WTC11 (cell line): ENCODE measurements around the gene NRXN2. TPM values are rescaled to one million over a fixed set of nuclear protein-coding genes. Genes with fewer than 3 reads are reported as not detected.

Experiments
- ATAC-seq: fragments of 200-7000 bp; cut with Tn5 transposase; 2 replicates; pipeline ENCODE4 v1.10.0; 2021; ENCODE audit warnings: mild to moderate bottlenecking, moderate library complexity
- CTCF ChIA-PET: fragments of 300-600 bp; sonication (Branson Sonifier 250); formaldehyde crosslinking; loops from one replicate; lab custom pipeline; 2021; ENCODE audit warnings: antibody characterized with exemption; lab: Charles Lee
- POLR2A ChIA-PET: fragments of 350-600 bp; sonication (Branson Sonifier 250); formaldehyde crosslinking; loops from one replicate; lab custom pipeline; 2021; ENCODE audit warnings: antibody characterized with exemption; lab: Charles Lee
- DNase-seq: peaks from one replicate; pipeline ENCODE4 v3.0.0; 2021; ENCODE audit warnings: low spot score
- H3K27ac Mint-ChIP-seq: 2 replicates; pipeline ENCODE4 v1.8.0; 2021; ENCODE audit warnings: mixed read lengths
- H3K27me3 Mint-ChIP-seq: 2 replicates; pipeline ENCODE4 v1.8.0; 2021; ENCODE audit warnings: low read depth, mild to moderate bottlenecking, moderate library complexity, mixed read lengths
- H3K36me3 Mint-ChIP-seq: 2 replicates; pipeline ENCODE4 v1.8.0; 2021; ENCODE audit warnings: mixed read lengths
- H3K4me1 Mint-ChIP-seq: 2 replicates; pipeline ENCODE4 v1.8.0; 2022; ENCODE audit warnings: mixed read lengths
- H3K4me3 Mint-ChIP-seq: 2 replicates; pipeline ENCODE4 v1.8.0; 2021; ENCODE audit warnings: mild to moderate bottlenecking, moderate library complexity, mixed read lengths
- H3K9me3 Mint-ChIP-seq: 2 replicates; pipeline ENCODE4 v1.8.0; 2021; ENCODE audit warnings: mixed read lengths
- ATF1 ChIP-seq: sonication (generic); formaldehyde crosslinking; IDR thresholded peaks from 2 replicates; pipeline ENCODE4 v1.8.1; 2023; ENCODE audit warnings: mild to moderate bottlenecking, moderate library complexity, missing genetic modification reagents
- ETV6 ChIP-seq: sonication (generic); formaldehyde crosslinking; IDR thresholded peaks from 2 replicates; pipeline ENCODE4 v1.8.1; 2022; ENCODE audit warnings: mild to moderate bottlenecking, missing genetic modification reagents
- FOXJ3 ChIP-seq: sonication (generic); formaldehyde crosslinking; IDR thresholded peaks from 2 replicates; pipeline ENCODE4 v1.9.0; 2021; ENCODE audit warnings: missing genetic modification reagents, mild to moderate bottlenecking, borderline replicate concordance
- JUN ChIP-seq: sonication (generic); formaldehyde crosslinking; IDR thresholded peaks from 2 replicates; pipeline ENCODE4 v1.8.0; 2023; ENCODE audit warnings: mild to moderate bottlenecking, missing genetic modification reagents
- RELA ChIP-seq: sonication (generic); formaldehyde crosslinking; IDR thresholded peaks from 2 replicates; pipeline ENCODE4 v1.8.1; 2022; ENCODE audit warnings: missing genetic modification reagents, mild to moderate bottlenecking, borderline replicate concordance
- SMAD3 ChIP-seq: sonication (generic); formaldehyde crosslinking; IDR thresholded peaks from 2 replicates; pipeline ENCODE4 v1.8.0; 2022; ENCODE audit warnings: missing genetic modification reagents, mild to moderate bottlenecking, borderline replicate concordance
- SMAD4 ChIP-seq: sonication (generic); formaldehyde crosslinking; IDR thresholded peaks from 2 replicates; pipeline ENCODE4 v1.8.0; 2022; ENCODE audit warnings: mild to moderate bottlenecking, missing genetic modification reagents
- SP1 ChIP-seq: sonication (generic); formaldehyde crosslinking; conservative IDR thresholded peaks from 2 replicates; pipeline ENCODE4 v1.8.1; 2022; ENCODE audit warnings: missing genetic modification reagents
- TEAD1 ChIP-seq: sonication (generic); formaldehyde crosslinking; IDR thresholded peaks from 2 replicates; pipeline ENCODE4 v1.8.0; 2022; ENCODE audit warnings: mild to moderate bottlenecking, missing genetic modification reagents
- TP53 ChIP-seq: sonication (generic); formaldehyde crosslinking; IDR thresholded peaks from 2 replicates; pipeline ENCODE4 v1.8.1; 2023; ENCODE audit warnings: mild to moderate bottlenecking, missing genetic modification reagents
- ZBTB21 ChIP-seq: sonication (generic); formaldehyde crosslinking; IDR thresholded peaks from 2 replicates; pipeline ENCODE4 v1.8.1; 2023; ENCODE audit warnings: mild to moderate bottlenecking, missing genetic modification reagents, borderline replicate concordance
- ZNF423 ChIP-seq: fragments of 250-450 bp; sonication (Bioruptor Pico); IDR thresholded peaks from 2 replicates; pipeline ENCODE4 v2.1.2; 2022; ENCODE audit warnings: mild to moderate bottlenecking, moderate library complexity
- total RNA-seq: library from RNA; stranded (reverse); gene quantifications from 3 replicates; pipeline ENCODE4 v1.2.3, GENCODE V29; 2021
- TF ChIP-seq, protein P1 (sequence below): fragments of 250-450 bp; sonication (Bioruptor Pico); IDR thresholded peaks from 2 replicates; pipeline ENCODE4 v1.8.0; 2021; ENCODE audit warnings: mild to moderate bottlenecking
- TF ChIP-seq, protein P2 (sequence below): fragments of 250-450 bp; sonication (Bioruptor Pico); IDR thresholded peaks from 2 replicates; pipeline ENCODE4 v1.9.0; 2021; ENCODE audit warnings: mild to moderate bottlenecking
- TF ChIP-seq, protein P3 (sequence below): sonication (generic); formaldehyde crosslinking; IDR thresholded peaks from 2 replicates; pipeline ENCODE4 v1.8.1; 2023; ENCODE audit warnings: mild to moderate bottlenecking, missing genetic modification reagents, borderline replicate concordance
- TF ChIP-seq, protein P4 (sequence below): sonication (generic); formaldehyde crosslinking; IDR thresholded peaks from 2 replicates; pipeline ENCODE4 v1.8.0; 2022; ENCODE audit warnings: mild to moderate bottlenecking, missing genetic modification reagents
- TF ChIP-seq, protein P5 (sequence below): sonication (generic); formaldehyde crosslinking; IDR thresholded peaks from 2 replicates; pipeline ENCODE4 v1.8.1; 2022; ENCODE audit warnings: missing genetic modification reagents, borderline replicate concordance
- TF ChIP-seq, protein P6 (sequence below): sonication (generic); formaldehyde crosslinking; IDR thresholded peaks from 2 replicates; pipeline ENCODE4 v1.8.0; 2022; ENCODE audit warnings: mild to moderate bottlenecking, missing genetic modification reagents

The NRXN2 gene
- total RNA-seq, 1 experiment from 2014 or later = 8.6 TPM

DNA sequence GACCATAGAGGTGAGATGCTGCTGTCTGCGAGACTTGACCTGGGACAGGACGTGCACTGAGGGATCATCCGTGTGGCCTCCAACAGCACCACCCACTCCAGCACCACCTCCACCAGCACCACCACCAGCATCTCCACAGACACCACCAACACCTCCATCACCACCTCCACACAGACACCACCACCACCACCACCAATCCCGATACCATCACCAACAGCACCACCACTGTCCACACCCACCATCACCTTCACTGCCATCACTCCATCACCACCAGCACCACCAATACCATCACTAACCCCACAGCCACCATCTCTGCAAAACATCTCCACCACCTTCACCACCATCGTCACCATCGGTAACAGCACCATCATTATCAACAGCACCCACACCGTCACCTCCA is 158.6 kb downstream of the NRXN2 start (continued):
- TF ChIP-seq, protein P1, sequence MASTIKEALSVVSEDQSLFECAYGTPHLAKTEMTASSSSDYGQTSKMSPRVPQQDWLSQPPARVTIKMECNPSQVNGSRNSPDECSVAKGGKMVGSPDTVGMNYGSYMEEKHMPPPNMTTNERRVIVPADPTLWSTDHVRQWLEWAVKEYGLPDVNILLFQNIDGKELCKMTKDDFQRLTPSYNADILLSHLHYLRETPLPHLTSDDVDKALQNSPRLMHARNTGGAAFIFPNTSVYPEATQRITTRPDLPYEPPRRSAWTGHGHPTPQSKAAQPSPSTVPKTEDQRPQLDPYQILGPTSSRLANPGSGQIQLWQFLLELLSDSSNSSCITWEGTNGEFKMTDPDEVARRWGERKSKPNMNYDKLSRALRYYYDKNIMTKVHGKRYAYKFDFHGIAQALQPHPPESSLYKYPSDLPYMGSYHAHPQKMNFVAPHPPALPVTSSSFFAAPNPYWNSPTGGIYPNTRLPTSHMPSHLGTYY (CRISPR knock-in tag) = no peak
- TF ChIP-seq SMAD4 (CRISPR knock-in tag) (no peak), SMAD3 (CRISPR knock-in tag) (no peak), TEAD1 (CRISPR knock-in tag) (no peak)

DNA sequence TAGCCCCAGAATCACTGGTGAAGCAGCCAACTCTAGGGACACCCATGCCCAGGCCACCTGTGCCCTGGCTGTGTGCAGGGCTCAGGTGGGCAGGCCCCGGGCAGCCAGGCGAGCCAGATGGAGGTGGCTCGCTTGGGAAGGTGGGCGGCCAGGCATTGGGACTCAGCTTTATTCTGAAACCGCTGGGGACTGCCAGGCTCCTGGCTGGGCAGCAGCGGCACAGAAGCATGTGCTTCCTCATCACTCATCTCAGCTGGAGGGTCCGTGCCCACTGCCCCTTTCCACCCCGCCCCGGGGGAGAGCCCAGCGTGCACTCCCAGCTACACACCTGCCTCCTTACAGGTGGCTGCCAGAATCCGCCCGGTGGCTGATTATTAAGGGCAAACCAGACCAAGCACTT is 159.0 kb downstream of the NRXN2 start:
- H3K27me3 Mint-ChIP-seq = no peaks in the 10 kb centered on the region
- no peaks in the 10 kb centered on the region for H3K36me3 Mint-ChIP-seq
- ATAC-seq (no peak), DNase-seq (no peak)
- POLR2A ChIA-PET = no interaction called here
- peaks cover 48% of the 10 kb centered on the region for H3K4me1 Mint-ChIP-seq
- H3K27ac Mint-ChIP-seq = no peak overlapping the region
- no peak overlapping the region for H3K4me3 Mint-ChIP-seq
- no peaks in the 10 kb centered on the region for H3K9me3 Mint-ChIP-seq
- CTCF ChIA-PET = interaction anchor here (2.3 to 7.1 kb wide), 6 partner anchors 67 to 208 kb away, joined by 9 to 97 read pairs (median 27); no protein-coding TSS in a partner anchor
- TF ChIP-seq, protein P2, sequence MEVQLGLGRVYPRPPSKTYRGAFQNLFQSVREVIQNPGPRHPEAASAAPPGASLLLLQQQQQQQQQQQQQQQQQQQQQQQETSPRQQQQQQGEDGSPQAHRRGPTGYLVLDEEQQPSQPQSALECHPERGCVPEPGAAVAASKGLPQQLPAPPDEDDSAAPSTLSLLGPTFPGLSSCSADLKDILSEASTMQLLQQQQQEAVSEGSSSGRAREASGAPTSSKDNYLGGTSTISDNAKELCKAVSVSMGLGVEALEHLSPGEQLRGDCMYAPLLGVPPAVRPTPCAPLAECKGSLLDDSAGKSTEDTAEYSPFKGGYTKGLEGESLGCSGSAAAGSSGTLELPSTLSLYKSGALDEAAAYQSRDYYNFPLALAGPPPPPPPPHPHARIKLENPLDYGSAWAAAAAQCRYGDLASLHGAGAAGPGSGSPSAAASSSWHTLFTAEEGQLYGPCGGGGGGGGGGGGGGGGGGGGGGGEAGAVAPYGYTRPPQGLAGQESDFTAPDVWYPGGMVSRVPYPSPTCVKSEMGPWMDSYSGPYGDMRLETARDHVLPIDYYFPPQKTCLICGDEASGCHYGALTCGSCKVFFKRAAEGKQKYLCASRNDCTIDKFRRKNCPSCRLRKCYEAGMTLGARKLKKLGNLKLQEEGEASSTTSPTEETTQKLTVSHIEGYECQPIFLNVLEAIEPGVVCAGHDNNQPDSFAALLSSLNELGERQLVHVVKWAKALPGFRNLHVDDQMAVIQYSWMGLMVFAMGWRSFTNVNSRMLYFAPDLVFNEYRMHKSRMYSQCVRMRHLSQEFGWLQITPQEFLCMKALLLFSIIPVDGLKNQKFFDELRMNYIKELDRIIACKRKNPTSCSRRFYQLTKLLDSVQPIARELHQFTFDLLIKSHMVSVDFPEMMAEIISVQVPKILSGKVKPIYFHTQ (CRISPR knock-in tag) = no peak
- TF ChIP-seq, protein P3, sequence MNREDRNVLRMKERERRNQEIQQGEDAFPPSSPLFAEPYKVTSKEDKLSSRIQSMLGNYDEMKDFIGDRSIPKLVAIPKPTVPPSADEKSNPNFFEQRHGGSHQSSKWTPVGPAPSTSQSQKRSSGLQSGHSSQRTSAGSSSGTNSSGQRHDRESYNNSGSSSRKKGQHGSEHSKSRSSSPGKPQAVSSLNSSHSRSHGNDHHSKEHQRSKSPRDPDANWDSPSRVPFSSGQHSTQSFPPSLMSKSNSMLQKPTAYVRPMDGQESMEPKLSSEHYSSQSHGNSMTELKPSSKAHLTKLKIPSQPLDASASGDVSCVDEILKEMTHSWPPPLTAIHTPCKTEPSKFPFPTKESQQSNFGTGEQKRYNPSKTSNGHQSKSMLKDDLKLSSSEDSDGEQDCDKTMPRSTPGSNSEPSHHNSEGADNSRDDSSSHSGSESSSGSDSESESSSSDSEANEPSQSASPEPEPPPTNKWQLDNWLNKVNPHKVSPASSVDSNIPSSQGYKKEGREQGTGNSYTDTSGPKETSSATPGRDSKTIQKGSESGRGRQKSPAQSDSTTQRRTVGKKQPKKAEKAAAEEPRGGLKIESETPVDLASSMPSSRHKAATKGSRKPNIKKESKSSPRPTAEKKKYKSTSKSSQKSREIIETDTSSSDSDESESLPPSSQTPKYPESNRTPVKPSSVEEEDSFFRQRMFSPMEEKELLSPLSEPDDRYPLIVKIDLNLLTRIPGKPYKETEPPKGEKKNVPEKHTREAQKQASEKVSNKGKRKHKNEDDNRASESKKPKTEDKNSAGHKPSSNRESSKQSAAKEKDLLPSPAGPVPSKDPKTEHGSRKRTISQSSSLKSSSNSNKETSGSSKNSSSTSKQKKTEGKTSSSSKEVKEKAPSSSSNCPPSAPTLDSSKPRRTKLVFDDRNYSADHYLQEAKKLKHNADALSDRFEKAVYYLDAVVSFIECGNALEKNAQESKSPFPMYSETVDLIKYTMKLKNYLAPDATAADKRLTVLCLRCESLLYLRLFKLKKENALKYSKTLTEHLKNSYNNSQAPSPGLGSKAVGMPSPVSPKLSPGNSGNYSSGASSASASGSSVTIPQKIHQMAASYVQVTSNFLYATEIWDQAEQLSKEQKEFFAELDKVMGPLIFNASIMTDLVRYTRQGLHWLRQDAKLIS = no peak
- no peak for TF ChIP-seq FOXJ3 (CRISPR knock-in tag)
- TF ChIP-seq TP53 (CRISPR knock-in tag) = no peak
- no peak for TF ChIP-seq SP1 (CRISPR knock-in tag)
- TF ChIP-seq ETV6 (CRISPR knock-in tag) = no peak

DNA sequence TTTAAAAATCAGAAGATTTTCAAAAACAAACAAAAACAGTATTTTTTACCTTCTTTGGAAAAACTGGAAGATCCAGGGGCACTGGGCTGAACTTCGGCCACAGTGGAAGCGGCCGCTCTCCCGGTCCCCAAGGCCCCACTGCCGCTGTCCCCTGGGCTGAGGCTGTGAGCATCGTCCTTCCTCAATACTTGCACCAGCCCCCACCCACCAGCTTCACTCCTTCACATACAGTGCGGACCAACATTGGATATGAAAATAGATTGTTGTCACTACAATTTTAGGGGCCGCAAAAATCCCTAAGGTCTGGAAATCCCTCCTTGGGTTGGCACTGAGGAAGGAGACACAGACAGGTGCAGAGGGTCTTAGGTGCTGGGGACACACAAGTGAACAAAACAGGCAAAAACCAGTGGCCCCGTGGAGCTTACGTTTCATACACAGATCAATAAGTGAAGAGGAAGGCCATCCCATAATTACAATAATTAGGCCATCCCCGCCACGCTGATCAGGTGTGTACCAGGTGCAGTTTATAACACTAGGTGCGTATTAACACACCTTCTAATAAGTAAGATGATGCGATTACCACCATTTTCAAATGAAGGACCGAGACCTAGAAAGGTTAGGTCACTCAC is 160.2 kb downstream of the NRXN2 start:
- no peak overlapping the region for H3K4me3 Mint-ChIP-seq
- peaks cover 59% of the 10 kb centered on the region for H3K4me1 Mint-ChIP-seq
- CTCF ChIA-PET = interaction anchor here (7.1 kb wide), 1 partner anchor 90 kb away, joined by 97 read pairs; no protein-coding TSS in a partner anchor
- DNase-seq (no peak), ATAC-seq (no peak)
- H3K36me3 Mint-ChIP-seq = no peaks in the 10 kb centered on the region
- no peaks in the 10 kb centered on the region for H3K9me3 Mint-ChIP-seq
- peaks cover 3% of the 10 kb centered on the region; the same call in 1 of the 2 replicates for H3K27me3 Mint-ChIP-seq
- POLR2A ChIA-PET = no interaction called here
- H3K27ac Mint-ChIP-seq = no peak overlapping the region
- TF ChIP-seq ATF1 = no peak
- TF ChIP-seq, protein P4, sequence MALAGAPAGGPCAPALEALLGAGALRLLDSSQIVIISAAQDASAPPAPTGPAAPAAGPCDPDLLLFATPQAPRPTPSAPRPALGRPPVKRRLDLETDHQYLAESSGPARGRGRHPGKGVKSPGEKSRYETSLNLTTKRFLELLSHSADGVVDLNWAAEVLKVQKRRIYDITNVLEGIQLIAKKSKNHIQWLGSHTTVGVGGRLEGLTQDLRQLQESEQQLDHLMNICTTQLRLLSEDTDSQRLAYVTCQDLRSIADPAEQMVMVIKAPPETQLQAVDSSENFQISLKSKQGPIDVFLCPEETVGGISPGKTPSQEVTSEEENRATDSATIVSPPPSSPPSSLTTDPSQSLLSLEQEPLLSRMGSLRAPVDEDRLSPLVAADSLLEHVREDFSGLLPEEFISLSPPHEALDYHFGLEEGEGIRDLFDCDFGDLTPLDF (CRISPR knock-in tag) = no peak
- no peak for TF ChIP-seq RELA (CRISPR knock-in tag)
- TF ChIP-seq, protein P5, sequence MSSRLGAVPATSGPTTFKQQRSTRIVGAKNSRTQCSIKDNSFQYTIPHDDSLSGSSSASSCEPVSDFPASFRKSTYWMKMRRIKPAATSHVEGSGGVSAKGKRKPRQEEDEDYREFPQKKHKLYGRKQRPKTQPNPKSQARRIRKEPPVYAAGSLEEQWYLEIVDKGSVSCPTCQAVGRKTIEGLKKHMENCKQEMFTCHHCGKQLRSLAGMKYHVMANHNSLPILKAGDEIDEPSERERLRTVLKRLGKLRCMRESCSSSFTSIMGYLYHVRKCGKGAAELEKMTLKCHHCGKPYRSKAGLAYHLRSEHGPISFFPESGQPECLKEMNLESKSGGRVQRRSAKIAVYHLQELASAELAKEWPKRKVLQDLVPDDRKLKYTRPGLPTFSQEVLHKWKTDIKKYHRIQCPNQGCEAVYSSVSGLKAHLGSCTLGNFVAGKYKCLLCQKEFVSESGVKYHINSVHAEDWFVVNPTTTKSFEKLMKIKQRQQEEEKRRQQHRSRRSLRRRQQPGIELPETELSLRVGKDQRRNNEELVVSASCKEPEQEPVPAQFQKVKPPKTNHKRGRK (CRISPR knock-in tag) = no peak
- no peak for TF ChIP-seq ZNF423 (CRISPR knock-in tag)
- TF ChIP-seq, protein P6, sequence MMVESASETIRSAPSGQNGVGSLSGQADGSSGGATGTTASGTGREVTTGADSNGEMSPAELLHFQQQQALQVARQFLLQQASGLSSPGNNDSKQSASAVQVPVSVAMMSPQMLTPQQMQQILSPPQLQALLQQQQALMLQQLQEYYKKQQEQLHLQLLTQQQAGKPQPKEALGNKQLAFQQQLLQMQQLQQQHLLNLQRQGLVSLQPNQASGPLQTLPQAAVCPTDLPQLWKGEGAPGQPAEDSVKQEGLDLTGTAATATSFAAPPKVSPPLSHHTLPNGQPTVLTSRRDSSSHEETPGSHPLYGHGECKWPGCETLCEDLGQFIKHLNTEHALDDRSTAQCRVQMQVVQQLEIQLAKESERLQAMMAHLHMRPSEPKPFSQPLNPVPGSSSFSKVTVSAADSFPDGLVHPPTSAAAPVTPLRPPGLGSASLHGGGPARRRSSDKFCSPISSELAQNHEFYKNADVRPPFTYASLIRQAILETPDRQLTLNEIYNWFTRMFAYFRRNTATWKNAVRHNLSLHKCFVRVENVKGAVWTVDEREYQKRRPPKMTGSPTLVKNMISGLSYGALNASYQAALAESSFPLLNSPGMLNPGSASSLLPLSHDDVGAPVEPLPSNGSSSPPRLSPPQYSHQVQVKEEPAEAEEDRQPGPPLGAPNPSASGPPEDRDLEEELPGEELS = no peak
- no peak for TF ChIP-seq JUN (CRISPR knock-in tag)
- TF ChIP-seq ZBTB21 (CRISPR knock-in tag) = no peak
